Motor neuron (in vitro differentiated cells): ENCODE data around the gene UPK3A. TPM values are rescaled to one million over a fixed set of nuclear protein-coding genes. Genes with fewer than 3 reads are reported as not detected.
"Not testable (repeated sequence)": the region's sequence is repeated elsewhere in the genome, so short reads cannot be mapped to it uniquely, and the experiment has no call there.

Experiments
- ATAC-seq, 8 experiments: fragments of 200-7000 bp; cut with Tn5 transposase; replicated peaks in 6 of 8; 2 replicates each; pipeline ENCODE4 v1.8.0; 2021; ENCODE audit warnings: mild to moderate bottlenecking in 8 of 8, moderate library complexity in 8 of 8
- H3K27ac ChIP-seq, 2 donors: fragments of 250-450 bp; sonication (Bioruptor Pico); 2 replicates each; pipeline ENCODE4 v1.9.0; 2021; ENCODE audit warnings: antibody characterized with exemption in 2 of 2, mild to moderate bottlenecking in 2 of 2, moderate library complexity in 1 of 2
- H3K4me1 ChIP-seq, 2 donors: fragments of 250-450 bp; sonication (Bioruptor Pico); replicated peaks in 1 of 2; 2 replicates each; pipeline ENCODE4 v1.6.1; 2021; ENCODE audit warnings: antibody characterized with exemption in 2 of 2, mild to moderate bottlenecking in 2 of 2, moderate library complexity in 1 of 2
- H3K4me3 ChIP-seq, 5 donors: fragments of 250-450 bp; sonication (Bioruptor Pico); 2 replicates each; pipeline ENCODE4 v1.9.0; 2021; ENCODE audit warnings: antibody characterized with exemption in 5 of 5, mild to moderate bottlenecking in 5 of 5, moderate library complexity in 4 of 5
- WGBS, 10 experiments: fragments of 450-650 bp; shearing (Covaris generic); methylation state at CpG; one replicate each; pipeline ENCODE4 v1.0.0; 2022; 5-methylcytosine and 5-hydroxymethylcytosine counted together
- in situ Hi-C, 9 experiments: fragments of 400-800 bp; cut with MboI; loops; one replicate each; pipeline ENCODE4 v1.15.0; 2021; ENCODE audit warnings: low sequenced_read_pairs in 9 of 9, low pct_unique_long_range_greater_than_20kb in 2 of 9; ENCODE audit not compliant: unreplicated experiment in 9 of 9
- total RNA-seq, 8 experiments: library from RNA; unstranded; fragments of 300-600 nt; gene quantifications; 2 replicates each; pipeline versions ENCODE4 v1.2.3 to v1.2.4, GENCODE V29; 2022

Gene UPK3A
- total RNA-seq, 8 experiments from 2014 or later = not detected

DNA sequence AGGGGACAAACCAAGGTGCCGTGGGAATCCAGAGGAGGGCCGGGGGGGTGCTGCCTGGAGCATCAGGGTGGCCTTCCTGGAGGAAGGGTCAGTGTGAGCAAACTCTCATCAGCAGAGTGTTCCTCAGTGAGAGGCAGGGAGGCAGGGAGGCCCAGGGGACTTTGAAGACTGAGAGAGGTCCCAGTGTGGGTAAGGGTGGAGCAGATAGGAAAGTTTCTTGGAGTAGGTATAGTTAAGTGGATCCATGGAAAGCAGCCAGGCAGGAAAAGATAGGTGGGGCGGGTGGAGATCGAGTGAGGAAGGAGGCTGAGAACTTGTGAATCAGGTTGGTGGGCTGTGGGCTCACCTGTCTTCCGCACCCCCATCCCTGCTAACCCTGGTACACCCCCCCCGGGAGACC is 9.3 kb downstream of the UPK3A start:
- no peak overlapping the region for H3K4me3 ChIP-seq
- peaks cover 10% of the 10 kb centered on the region in 2 donors for H3K4me1 ChIP-seq
- H3K27ac ChIP-seq = no peak overlapping the region
- in situ Hi-C loops = loop anchor here in 3 of 9 experiments (25.0 kb wide), 2 partner anchors 243 to 268 kb away; no protein-coding TSS in a partner anchor
- 40 to 100% (median 75%) methylated on average over 1 to 4 of the region's 6 CpGs; no CpG with 5 or more reads in 5 of the 10 experiments for WGBS, 10 experiments
- no peak for ATAC-seq

DNA sequence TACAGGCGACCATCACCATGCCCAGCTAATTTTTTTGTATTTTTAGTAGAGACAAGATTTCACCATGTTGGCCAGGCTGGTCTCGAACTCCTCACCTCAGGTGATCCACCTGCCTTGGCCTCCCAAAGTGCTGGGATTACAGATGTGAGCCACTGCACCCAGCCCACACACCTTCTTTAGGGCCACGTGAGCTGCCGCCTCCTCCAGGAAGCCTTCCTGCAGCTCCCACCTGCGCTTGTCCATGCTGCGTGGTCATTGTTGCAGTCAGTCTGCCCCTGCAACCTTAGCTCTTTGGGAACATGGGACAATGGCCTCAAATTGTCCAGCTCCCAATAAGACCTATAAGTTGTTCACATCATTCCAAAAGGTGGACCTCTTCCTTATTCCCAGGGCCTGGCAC is 10.3 kb downstream of the UPK3A start:
- 60 to 79% (median 68%) methylated on average over 1 to 5 of the region's 6 CpGs; no CpG with 5 or more reads in 6 of the 10 experiments for WGBS, 10 experiments
- not testable (repeated sequence) for ATAC-seq, H3K27ac ChIP-seq, H3K4me3 ChIP-seq
- in situ Hi-C loops = loop anchor here in 3 of 9 experiments (25.0 kb wide), 2 partner anchors 242 to 267 kb away; no protein-coding TSS in a partner anchor
- H3K4me1 ChIP-seq = peaks cover 10% of the 10 kb centered on the region in 2 donors

- 71 to 100% (median 80%) methylated on average over 1 to 7 of the region's 9 CpGs; no CpG with 5 or more reads in 5 of the 10 experiments for WGBS, 10 experiments
- peaks cover 6% of the 10 kb centered on the region in 2 donors for H3K4me1 ChIP-seq
- no peak for ATAC-seq
- in situ Hi-C loops = loop anchor here in 3 of 9 experiments (25.0 kb wide), 2 partner anchors 242 to 267 kb away; no protein-coding TSS in a partner anchor
- no peak overlapping the region for H3K4me3 ChIP-seq
- no peak overlapping the region for H3K27ac ChIP-seq
Measured at GRCh38 chr22:45295492-45295891, 10.7 kb downstream of the UPK3A start.

DNA sequence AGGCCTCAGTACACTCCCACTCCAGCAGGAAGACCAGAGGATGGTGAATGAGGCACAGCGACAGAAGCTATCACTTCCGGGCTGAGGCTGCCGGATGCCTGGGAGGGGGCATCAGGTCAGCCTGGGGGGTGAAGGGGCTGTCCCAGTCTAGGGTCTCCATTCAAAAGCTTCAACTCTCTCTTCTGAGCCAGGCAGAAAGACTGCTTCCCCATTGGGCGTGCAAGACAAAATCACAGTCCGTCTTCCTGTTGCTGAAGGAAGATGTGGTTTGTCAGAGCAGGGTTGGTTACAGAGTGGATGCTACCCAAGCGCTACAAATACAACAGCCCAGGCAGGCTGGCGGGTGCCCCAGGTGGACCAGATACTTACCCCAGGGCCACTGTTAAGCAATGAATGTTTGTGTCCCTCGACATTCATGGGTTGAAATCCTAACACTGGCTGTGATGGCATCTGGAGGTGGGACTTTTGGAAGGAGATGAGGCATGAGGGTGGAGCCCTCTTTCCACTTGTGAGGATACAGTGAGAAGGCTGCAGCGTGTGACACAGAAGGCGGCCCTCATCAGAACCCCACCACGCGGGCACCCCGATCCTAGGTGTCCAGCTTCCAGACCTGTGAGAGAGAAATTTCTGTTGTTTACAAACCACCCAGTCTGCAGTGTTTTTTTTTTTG is 12.0 kb downstream of the UPK3A start:
- no peak for ATAC-seq
- 0 to 100% (median 94%) methylated on average over 1 to 8 of the region's 13 CpGs; no CpG with 5 or more reads in 4 of the 10 experiments for WGBS, 10 experiments
- H3K27ac ChIP-seq = no peak overlapping the region
- no peaks in the 10 kb centered on the region for H3K4me1 ChIP-seq
- in situ Hi-C loops = loop anchor here in 3 of 9 experiments (25.0 kb wide), 2 partner anchors 241 to 266 kb away; no protein-coding TSS in a partner anchor
- no peak overlapping the region for H3K4me3 ChIP-seq

- WGBS, 10 experiments = 36 to 100% (median 80%) methylated on average over 1 to 6 of the region's 15 CpGs; no CpG with 5 or more reads in 2 of the 10 experiments
Measured at GRCh38 chr22:45298934-45299505, 14.3 kb downstream of the UPK3A start.

GRCh38 chr22:45302751-45303150 is 18.0 kb downstream of the UPK3A start:
- in situ Hi-C loops = no loop called here
- WGBS, 10 experiments = 20 to 90% (median 79%) methylated on average over 2 to 6 of the region's 8 CpGs; no CpG with 5 or more reads in 4 of the 10 experiments
- H3K27ac ChIP-seq = no peak overlapping the region
- no peak for ATAC-seq
- H3K4me3 ChIP-seq = no peak overlapping the region
- H3K4me1 ChIP-seq = no peaks in the 10 kb centered on the region

More at GRCh38 chr22:45298934-45299505, 14.3 kb downstream of the UPK3A start:
- Histone ChIP-seq H3K27ac (no peak overlapping the region), H3K4me1 (no peaks in the 10 kb centered on the region), H3K4me3 (no peak overlapping the region)
- peak in 3 of 8 experiments; percentile 23 to 45 (median 33) for ATAC-seq
- in situ Hi-C loops = loop anchor here in 3 of 9 experiments (25.0 kb wide), 2 partner anchors 238 to 263 kb away; no protein-coding TSS in a partner anchor

- H3K4me1 ChIP-seq = no peaks in the 10 kb centered on the region
- H3K27ac ChIP-seq = no peak overlapping the region
- H3K4me3 ChIP-seq = no peak overlapping the region
- in situ Hi-C loops = no loop called here
- WGBS, 10 experiments = 17 to 93% (median 67%) methylated on average over 1 to 7 of the region's 7 CpGs; no CpG with 5 or more reads in 3 of the 10 experiments
- no peak for ATAC-seq
Measured at GRCh38 chr22:45303181-45303580, 18.4 kb downstream of the UPK3A start.

DNA sequence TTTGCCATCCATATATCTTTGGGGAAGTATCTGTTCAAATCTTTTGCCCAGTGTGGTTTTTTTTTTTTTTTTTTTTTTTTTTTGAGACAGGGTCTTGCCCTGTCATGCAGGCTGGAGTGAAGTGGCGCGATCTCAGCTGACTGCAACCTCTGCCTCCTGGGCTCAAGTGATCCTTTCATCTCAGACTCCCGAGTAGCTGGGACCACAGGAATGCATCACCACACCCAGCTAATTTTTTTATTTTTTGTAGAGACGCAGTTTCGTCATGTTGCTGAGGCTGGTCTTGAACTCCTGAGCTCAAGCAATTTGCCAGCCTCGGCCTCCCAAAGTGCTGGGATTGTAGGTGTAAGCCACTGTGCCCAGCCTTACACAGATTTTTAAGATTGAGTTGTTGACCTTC is 20.2 kb downstream of the UPK3A start:
- in situ Hi-C loops = no loop called here
- WGBS, 10 experiments = 0 to 100% (median 77%) methylated on average over 1 to 4 of the region's 6 CpGs; no CpG with 5 or more reads in 2 of the 10 experiments
- Histone ChIP-seq H3K27ac (no peak overlapping the region), H3K4me1 (peaks cover 4 to 8% of the 10 kb centered on the region in 2 donors), H3K4me3 (no peak overlapping the region)
- no peak for ATAC-seq

- 20 to 62% (median 51%) methylated on average over 1 to 5 of the region's 6 CpGs; no CpG with 5 or more reads in 3 of the 10 experiments for WGBS, 10 experiments
- peaks cover 4 to 8% of the 10 kb centered on the region in 2 donors for H3K4me1 ChIP-seq
- H3K27ac ChIP-seq = no peak overlapping the region
- H3K4me3 ChIP-seq = no peak overlapping the region
- no peak for ATAC-seq
- in situ Hi-C loops = no loop called here
Measured at GRCh38 chr22:45305456-45306075, 20.8 kb downstream of the UPK3A start.

- ATAC-seq = no peak
- 69 to 94% (median 89%) methylated on average over 3 to 5 of the region's 9 CpGs; no CpG with 5 or more reads in 6 of the 10 experiments for WGBS, 10 experiments
- H3K27ac ChIP-seq = no peak overlapping the region
- H3K4me3 ChIP-seq = no peak overlapping the region
- peaks cover 4 to 13% of the 10 kb centered on the region in 2 donors for H3K4me1 ChIP-seq
- in situ Hi-C loops = no loop called here
Measured at GRCh38 chr22:45306139-45306538, 21.4 kb downstream of the UPK3A start.

GRCh38 chr22:45308391-45308956 is 23.7 kb downstream of the UPK3A start:
- no peak for ATAC-seq
- WGBS, 10 experiments = 80 to 100% (median 100%) methylated on average over 1 to 5 of the region's 6 CpGs; no CpG with 5 or more reads in 3 of the 10 experiments
- Histone ChIP-seq H3K4me1 (peaks cover 4 to 13% of the 10 kb centered on the region in 2 donors), H3K27ac (peak overlapping the region in 1 of 2 donors; percentile 79), H3K4me3 (no peak overlapping the region)
- in situ Hi-C loops = no loop called here

- H3K4me1 ChIP-seq = peaks cover 4 to 13% of the 10 kb centered on the region in 2 donors
- H3K4me3 ChIP-seq = peak overlapping the region; percentile 52 to 77 (median 69)
- 20 to 100% (median 76%) methylated on average over 2 to 17 of the region's 25 CpGs; no CpG with 5 or more reads in 3 of the 10 experiments for WGBS, 10 experiments
- ATAC-seq = no peak
- H3K27ac ChIP-seq = peak overlapping the region; percentile 42 to 79
- in situ Hi-C loops = no loop called here
Measured at GRCh38 chr22:45308957-45309421, 24.2 kb downstream of the UPK3A start.
